ENCODE results near the gene RGL1. TPM values are rescaled to one million over a fixed set of nuclear protein-coding genes. Genes with fewer than 3 reads are reported as not detected.
A peak's percentile ranks its signal among the peaks of the same experiment; 100 is the strongest.
"Not testable (repeated sequence)": the region's sequence is repeated elsewhere in the genome, so short reads cannot be mapped to it uniquely, and the experiment has no call there.

RGL1 gene
- polyA plus RNA-seq (ENCODE audit: low read depth in 6 of 6): under 1 TPM in 3 of 6 donors, not detected in 3; 0.09 to 0.29 (median 0.13) TPM

GRCh38 chr1:183804916-183805841, at the start of gene RGL1:
Gene RGL1, plus strand, starts transcription at chr1:183805120. Its CDS starts 178 bp downstream, at chr1:183805298.
- ATAC-seq (ENCODE audit: low read depth in 2 of 2): peak in 1 of 2 donors; percentile 53
- peaks cover 4 to 6% (median 6%) of the 10 kb centered on the region in 3 donors for H3K4me1 Mint-ChIP-seq
- peak within 1 kb of the TSS in 1 of 6 donors; percentile 3 for H3K27ac Mint-ChIP-seq
- no peak for DNase-seq
- H3K4me3 Mint-ChIP-seq: peak within 1 kb of the TSS; percentile 10 to 89 (median 76)
- H3K9me3 Mint-ChIP-seq: peaks cover 8 to 33% (median 14%) of the 10 kb centered on the region in 7 donors
- peaks cover 3 to 11% of the 10 kb centered on the region in 2 donors for H3K36me3 Mint-ChIP-seq
- peaks cover 35 to 37% (median 35%) of the 10 kb centered on the region in 3 donors for H3K27me3 Mint-ChIP-seq

GRCh38 chr1:183756326-183756725, 48.6 kb upstream of the RGL1 start:
- H3K27ac Mint-ChIP-seq: no peak overlapping the region
- H3K4me3 Mint-ChIP-seq: no peak overlapping the region
- H3K9me3 Mint-ChIP-seq: peaks cover 3 to 22% (median 8%) of the 10 kb centered on the region in 7 donors
- H3K4me1 Mint-ChIP-seq: no peaks in the 10 kb centered on the region
- DNase-seq (no peak), ATAC-seq (ENCODE audit: low read depth in 2 of 2) (no peak)
- peaks cover 0 to 8% (median 7%) of the 10 kb centered on the region in 3 donors for H3K27me3 Mint-ChIP-seq
- H3K36me3 Mint-ChIP-seq: peaks cover 5 to 9% of the 10 kb centered on the region in 2 donors

- H3K4me1 Mint-ChIP-seq: no peaks in the 10 kb centered on the region
- H3K4me3 Mint-ChIP-seq: no peak overlapping the region
- peaks cover 0 to 8% (median 7%) of the 10 kb centered on the region in 3 donors for H3K27me3 Mint-ChIP-seq
- peaks cover 5 to 9% of the 10 kb centered on the region in 2 donors for H3K36me3 Mint-ChIP-seq
- H3K27ac Mint-ChIP-seq: no peak overlapping the region
- peaks cover 6 to 19% (median 10%) of the 10 kb centered on the region in 7 donors for H3K9me3 Mint-ChIP-seq
- ATAC-seq (ENCODE audit: low read depth in 2 of 2) (no peak), DNase-seq (no peak)
These were observed 47.9 kb upstream of the RGL1 start for GRCh38 chr1:183757061-183757460.

- ATAC-seq (ENCODE audit: low read depth in 2 of 2): no peak
- peaks cover 3 to 4% of the 10 kb centered on the region in 2 donors for H3K36me3 Mint-ChIP-seq
- H3K4me3 Mint-ChIP-seq: no peak overlapping the region
- H3K27ac Mint-ChIP-seq: no peak overlapping the region
- H3K9me3 Mint-ChIP-seq: peaks cover 5 to 21% (median 16%) of the 10 kb centered on the region in 7 donors
- no peaks in the 10 kb centered on the region for H3K4me1 Mint-ChIP-seq
- DNase-seq: no peak
- no peaks in the 10 kb centered on the region for H3K27me3 Mint-ChIP-seq
These were observed 46.0 kb upstream of the RGL1 start for GRCh38 chr1:183758913-183759312.

DNA sequence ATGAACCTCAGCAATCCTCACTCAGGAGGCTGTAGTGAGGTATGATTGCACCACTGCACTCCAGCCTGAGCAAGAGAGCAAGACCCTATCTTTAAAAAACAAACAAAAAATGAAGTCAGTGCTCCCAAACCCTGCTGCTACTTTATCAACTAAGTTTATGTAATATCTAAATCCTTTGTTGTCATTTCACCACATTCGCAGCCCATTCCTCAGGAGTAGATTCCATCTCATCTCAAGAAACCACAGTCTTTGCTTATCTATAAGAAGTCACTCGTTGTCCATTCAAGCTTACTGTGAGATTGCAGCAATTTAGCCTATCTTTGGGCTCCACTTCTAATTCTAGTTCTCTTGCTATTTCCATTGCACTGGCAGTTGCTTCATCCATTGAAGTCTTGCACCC, 44.3 kb upstream of the RGL1 start:
- peaks cover 15 to 38% (median 32%) of the 10 kb centered on the region in 7 donors for H3K9me3 Mint-ChIP-seq
- H3K27me3 Mint-ChIP-seq: no peaks in the 10 kb centered on the region
- no peak overlapping the region for H3K27ac Mint-ChIP-seq
- no peak for DNase-seq
- H3K4me3 Mint-ChIP-seq: no peak overlapping the region
- ATAC-seq (ENCODE audit: low read depth in 2 of 2): no peak
- peaks cover 9 to 13% of the 10 kb centered on the region in 2 donors for H3K36me3 Mint-ChIP-seq
- no peaks in the 10 kb centered on the region for H3K4me1 Mint-ChIP-seq

GRCh38 chr1:183761871-183762270, 43.0 kb upstream of the RGL1 start:
- Mint-ChIP-seq H3K27me3 (no peaks in the 10 kb centered on the region), H3K27ac (no peak overlapping the region), H3K9me3 (peaks cover 15 to 38% (median 32%) of the 10 kb centered on the region in 7 donors), H3K4me3 (no peak overlapping the region), H3K4me1 (no peaks in the 10 kb centered on the region), H3K36me3 (peaks cover 9 to 13% of the 10 kb centered on the region in 2 donors)
- DNase-seq: no peak
- no peak for ATAC-seq (ENCODE audit: low read depth in 2 of 2)

GRCh38 chr1:183762856-183763255, 42.1 kb upstream of the RGL1 start:
- H3K4me1 Mint-ChIP-seq; H3K27me3 Mint-ChIP-seq; ATAC-seq (ENCODE audit: low read depth in 2 of 2); H3K27ac Mint-ChIP-seq; DNase-seq; H3K4me3 Mint-ChIP-seq: not testable (repeated sequence)
- Mint-ChIP-seq H3K9me3 (peaks cover 15 to 38% (median 32%) of the 10 kb centered on the region in 7 donors), H3K36me3 (peaks cover 9 to 13% of the 10 kb centered on the region in 2 donors)

DNA sequence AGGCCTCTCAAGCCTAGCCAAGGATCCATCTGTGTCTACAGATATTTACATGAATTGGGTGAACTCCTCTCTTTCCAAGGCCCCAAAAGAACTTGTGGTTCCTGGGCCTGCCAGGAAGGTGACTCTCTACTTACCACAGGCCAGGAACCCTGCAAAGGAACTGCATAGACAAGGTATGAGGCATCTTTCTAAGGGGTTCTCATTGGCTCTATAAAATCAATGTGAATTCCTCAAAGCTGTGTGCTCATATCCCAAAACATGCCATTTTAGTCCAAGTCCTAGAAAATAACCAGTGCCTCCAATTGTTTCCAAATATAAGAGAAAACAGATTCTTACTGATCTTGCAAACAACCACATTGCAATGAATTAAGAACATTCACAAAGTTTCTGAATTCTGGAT, 39.9 kb upstream of the RGL1 start:
- H3K4me1 Mint-ChIP-seq: peaks cover 0 to under 1% (median 0%) of the 10 kb centered on the region in 3 donors
- H3K9me3 Mint-ChIP-seq: peaks cover 16 to 53% (median 37%) of the 10 kb centered on the region in 7 donors
- H3K4me3 Mint-ChIP-seq: no peak overlapping the region
- peaks cover 11 to 13% of the 10 kb centered on the region in 2 donors for H3K36me3 Mint-ChIP-seq
- no peak overlapping the region for H3K27ac Mint-ChIP-seq
- DNase-seq: no peak
- no peak for ATAC-seq (ENCODE audit: low read depth in 2 of 2)
- H3K27me3 Mint-ChIP-seq: no peaks in the 10 kb centered on the region

GRCh38 chr1:183769956-183770815, 34.7 kb upstream of the RGL1 start:
- peak overlapping the region in 2 of 6 donors; percentile 75 to 77 for H3K27ac Mint-ChIP-seq
- H3K4me1 Mint-ChIP-seq: peaks cover 11% of the 10 kb centered on the region in 3 donors
- H3K4me3 Mint-ChIP-seq: peak overlapping the region in 3 of 8 donors; percentile 1 to 77 (median 38)
- H3K9me3 Mint-ChIP-seq: peaks cover 14 to 58% (median 37%) of the 10 kb centered on the region in 7 donors
- DNase-seq: no peak
- ATAC-seq (ENCODE audit: low read depth in 2 of 2): no peak
- peaks cover 10 to 36% of the 10 kb centered on the region in 2 donors for H3K36me3 Mint-ChIP-seq
- peaks cover 0 to 4% (median 0%) of the 10 kb centered on the region in 3 donors for H3K27me3 Mint-ChIP-seq

DNA sequence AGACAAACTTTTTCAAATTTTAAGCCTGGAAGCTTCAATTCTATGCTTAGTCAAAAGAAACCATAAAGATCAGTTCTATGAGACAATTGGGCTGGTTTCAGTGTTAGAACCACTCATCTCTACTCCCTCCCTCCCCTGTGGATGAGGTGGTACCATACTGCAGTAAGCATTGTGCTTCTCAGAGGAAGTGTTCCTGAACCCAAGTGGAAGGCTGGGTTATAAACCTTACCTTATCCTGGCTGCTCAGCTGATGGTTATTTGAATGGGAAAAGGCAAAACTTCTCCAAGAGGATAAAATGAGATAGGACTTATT, 34.1 kb upstream of the RGL1 start:
- H3K27ac Mint-ChIP-seq: peak overlapping the region in 2 of 6 donors; percentile 44 to 77
- peaks cover 11 to 56% (median 33%) of the 10 kb centered on the region in 7 donors for H3K9me3 Mint-ChIP-seq
- peaks cover 0 to 4% (median 0%) of the 10 kb centered on the region in 3 donors for H3K27me3 Mint-ChIP-seq
- DNase-seq: no peak
- peaks cover 11% of the 10 kb centered on the region in 3 donors for H3K4me1 Mint-ChIP-seq
- no peak for ATAC-seq (ENCODE audit: low read depth in 2 of 2)
- H3K4me3 Mint-ChIP-seq: peak overlapping the region in 2 of 8 donors; percentile 1 to 77
- H3K36me3 Mint-ChIP-seq: peaks cover 6 to 37% of the 10 kb centered on the region in 2 donors

DNA sequence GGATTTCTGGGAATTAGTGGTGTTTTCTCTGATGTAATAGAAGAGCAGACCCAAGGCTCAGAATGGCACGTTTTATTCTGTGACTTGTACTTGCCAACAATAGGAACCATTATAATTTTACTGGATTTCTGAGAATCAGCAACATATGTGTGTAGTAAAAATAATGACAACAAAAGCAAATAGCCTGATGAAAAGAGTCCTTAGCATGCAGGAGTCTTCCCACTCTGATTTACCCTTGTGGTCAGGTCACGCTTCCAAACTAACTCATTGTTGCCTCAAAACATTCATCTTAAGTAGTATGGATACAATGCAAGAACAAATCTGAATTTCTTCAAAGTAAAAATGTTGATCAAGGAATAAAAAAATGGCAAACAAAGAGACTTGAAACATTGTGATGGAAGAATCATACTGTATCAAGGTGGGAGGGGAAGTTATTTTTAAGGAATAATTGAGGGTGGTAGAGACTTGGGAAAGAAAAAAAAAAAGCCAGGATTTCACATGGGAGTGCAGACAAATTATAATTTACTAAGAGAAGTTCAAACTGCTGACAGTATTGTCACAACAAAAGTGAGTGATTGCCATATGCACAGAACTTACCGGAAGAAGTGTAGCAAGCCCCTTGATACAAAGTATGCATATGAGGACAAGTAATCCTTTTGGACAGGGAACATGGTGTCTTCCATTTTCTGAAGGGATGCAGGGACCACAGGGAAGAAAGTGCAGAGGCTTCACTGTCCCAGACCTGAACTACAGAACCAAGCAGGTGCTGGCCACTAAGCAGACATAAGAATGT, 31.2 kb upstream of the RGL1 start:
- Mint-ChIP-seq H3K9me3 (peaks cover 15 to 56% (median 33%) of the 10 kb centered on the region in 7 donors), H3K27me3 (peaks cover 0 to 4% (median 0%) of the 10 kb centered on the region in 3 donors), H3K4me3 (no peak overlapping the region), H3K4me1 (peaks cover 11% of the 10 kb centered on the region in 3 donors), H3K27ac (no peak overlapping the region), H3K36me3 (peaks cover 6 to 37% of the 10 kb centered on the region in 2 donors)
- ATAC-seq (ENCODE audit: low read depth in 2 of 2) (no peak), DNase-seq (no peak)

GRCh38 chr1:183774938-183775337, 30.0 kb upstream of the RGL1 start:
- H3K9me3 Mint-ChIP-seq: peaks cover 10 to 43% (median 28%) of the 10 kb centered on the region in 7 donors
- H3K27ac Mint-ChIP-seq: no peak overlapping the region
- no peak overlapping the region for H3K4me3 Mint-ChIP-seq
- peaks cover 11% of the 10 kb centered on the region in 3 donors for H3K4me1 Mint-ChIP-seq
- ATAC-seq (ENCODE audit: low read depth in 2 of 2): no peak
- no peak for DNase-seq
- H3K36me3 Mint-ChIP-seq: peaks cover 6 to 35% of the 10 kb centered on the region in 2 donors
- peaks cover 0 to 4% (median 0%) of the 10 kb centered on the region in 3 donors for H3K27me3 Mint-ChIP-seq
